GM19238 (cell line): Measurements from ENCODE around the gene KCND3.

Experiments used
- DNase-seq: peaks from one replicate; pipeline ENCODE4 v3.0.0; 2011; ENCODE audit warnings: low spot score; ENCODE audit not compliant: insufficient read length

Gene KCND3

GRCh38 chr1:111988743-111989453 lies 570 bp downstream of the KCND3 start:
- no peak for DNase-seq

GRCh38 chr1:111988377-111988742 lies 1.1 kb downstream of the KCND3 start:
- DNase-seq: no peak

- DNase-seq: no peak
Observed at GRCh38 chr1:111987502-111987901, 2.0 kb downstream of the KCND3 start.

- no peak for DNase-seq
Observed at GRCh38 chr1:111983500-111983899, 6.0 kb downstream of the KCND3 start.

- no peak for DNase-seq
Observed at GRCh38 chr1:111982428-111982827, 7.0 kb downstream of the KCND3 start.

GRCh38 chr1:111981871-111982270 lies 7.6 kb downstream of the KCND3 start:
- no peak for DNase-seq

- no peak for DNase-seq
Observed at GRCh38 chr1:111981090-111981489, 8.4 kb downstream of the KCND3 start.

GRCh38 chr1:111980686-111981085 lies 8.8 kb downstream of the KCND3 start:
- DNase-seq: no peak

GRCh38 chr1:111978695-111979094 lies 10.8 kb downstream of the KCND3 start:
- no peak for DNase-seq

GRCh38 chr1:111977378-111977777 lies 12.1 kb downstream of the KCND3 start:
- no peak for DNase-seq

- no peak for DNase-seq
Observed at GRCh38 chr1:111976842-111977241, 12.6 kb downstream of the KCND3 start.

- no peak for DNase-seq
Observed at GRCh38 chr1:111976332-111976731, 13.1 kb downstream of the KCND3 start.

GRCh38 chr1:111973150-111973790 lies 16.2 kb downstream of the KCND3 start:
- no peak for DNase-seq

- no peak for DNase-seq
Observed at GRCh38 chr1:111971396-111971795, 18.1 kb downstream of the KCND3 start.

GRCh38 chr1:111968511-111968910 lies 21.0 kb downstream of the KCND3 start:
- DNase-seq: no peak

GRCh38 chr1:111967886-111968285 lies 21.6 kb downstream of the KCND3 start:
- DNase-seq: no peak

GRCh38 chr1:111967067-111967690 lies 22.3 kb downstream of the KCND3 start:
- no peak for DNase-seq

- no peak for DNase-seq
Observed at GRCh38 chr1:111965781-111966443, 23.6 kb downstream of the KCND3 start.

- DNase-seq: no peak
Observed at GRCh38 chr1:111963985-111964738, 25.3 kb downstream of the KCND3 start.

- no peak for DNase-seq
Observed at GRCh38 chr1:111961773-111962565, 27.5 kb downstream of the KCND3 start.

- no peak for DNase-seq
Observed at GRCh38 chr1:111961016-111961415, 28.5 kb downstream of the KCND3 start.
